SK-N-SH (cell line): ENCODE measurements around the gene NUTM2A. TPM values are rescaled to one million over a fixed set of nuclear protein-coding genes. Genes with fewer than 3 reads are reported as not detected.
"Not testable (repeated sequence)": the region's sequence is repeated elsewhere in the genome, so short reads cannot be mapped to it uniquely, and the experiment has no call there.

ENCODE experiments used
- CTCF ChIA-PET: fragments of 300-600, 350-600 bp; formaldehyde crosslinking; extraction: SDS; loops from one replicate; lab custom pipeline; 2021; lab: Yijun Ruan, JAX
- POLR2A ChIA-PET: fragments of 350-600 bp; sonication (Branson Sonifier 250); formaldehyde crosslinking; extraction: SDS; loops from one replicate; lab custom pipeline; 2020; ENCODE audit warnings: antibody characterized with exemption, inconsistent platforms; lab: Yijun Ruan, JAX
- DNase-seq: peaks from one replicate; pipeline ENCODE4 v3.0.0; 2012
- H2AFZ ChIP-seq: fragments of 200-600 bp; sonication (generic); 2 replicates; pipeline ENCODE4 v1.8.1; 2016; ENCODE audit warnings: antibody characterized with exemption, mild to moderate bottlenecking, low read depth
- H3F3A ChIP-seq: fragments of 200-600 bp; sonication (generic); replicated peaks from 2 replicates; pipeline ENCODE3; 2016; ENCODE audit warnings: antibody characterized with exemption, mild to moderate bottlenecking; ENCODE audit not compliant: insufficient read depth
- H3K27ac ChIP-seq, 2 experiments: fragments of 200-500 bp in 1 of 2; fragments of 200-600 bp in 1 of 2; sonication (Bioruptor generic) in 1 of 2; sonication (generic), shearing (Covaris generic) in 1 of 2; 2 replicates each; pipeline versions ENCODE4 v1.5.1 to v1.6.1; 2014 to 2016; ENCODE audit warnings: low read depth in 2 of 2, inconsistent platforms in 1 of 2, low read length in 1 of 2, mild to moderate bottlenecking in 1 of 2, mixed read lengths in 1 of 2
- H3K27me3 ChIP-seq: fragments of 200-600 bp; sonication (generic), shearing (Covaris generic); 2 replicates; pipeline ENCODE4 v1.6.1; 2016; ENCODE audit warnings: mixed run types; ENCODE audit not compliant: insufficient read depth
- H3K36me3 ChIP-seq, 2 experiments: fragments of 200-500 bp in 1 of 2; fragments of 200-600 bp in 1 of 2; sonication (Bioruptor generic) in 1 of 2; sonication (generic) in 1 of 2; replicated peaks in 1 of 2; 2 replicates each; pipeline versions ENCODE3 to v1.5.1; 2014 to 2016; ENCODE audit warnings: low read length in 1 of 2, mild to moderate bottlenecking in 1 of 2; ENCODE audit not compliant: insufficient read depth in 2 of 2, control insufficient read depth in 1 of 2
- H3K4me1 ChIP-seq, 2 experiments: fragments of 200-500 bp in 1 of 2; fragments of 200-600 bp in 1 of 2; sonication (Bioruptor generic) in 1 of 2; sonication (generic), shearing (Covaris generic) in 1 of 2; 2 replicates each; pipeline versions ENCODE4 v1.5.1 to v1.6.1; 2014 to 2016; ENCODE audit warnings: low read depth in 1 of 2, low read length in 1 of 2, mixed run types in 1 of 2; ENCODE audit not compliant: insufficient read depth in 2 of 2, control insufficient read depth in 1 of 2
- H3K4me2 ChIP-seq: fragments of 200-600 bp; sonication (generic), shearing (Covaris generic); 2 replicates; pipeline ENCODE4 v1.6.1; 2017; ENCODE audit warnings: mixed run types
- H3K4me3 ChIP-seq, 2 experiments: fragments of 200-500 bp in 1 of 2; fragments of 200-600 bp in 1 of 2; sonication (Bioruptor generic) in 1 of 2; sonication (generic), shearing (Covaris generic) in 1 of 2; 2 replicates each; pipeline versions ENCODE4 v1.5.1 to v1.8.1; 2014 to 2016; ENCODE audit warnings: low read depth in 2 of 2, inconsistent platforms in 1 of 2, low read length in 1 of 2, mild to moderate bottlenecking in 1 of 2, mixed read lengths in 1 of 2, moderate library complexity in 1 of 2
- H3K79me2 ChIP-seq: fragments of 200-600 bp; sonication (generic); 2 replicates; pipeline ENCODE4 v1.8.1; 2017; ENCODE audit warnings: mild to moderate bottlenecking; ENCODE audit not compliant: insufficient read depth
- H3K9ac ChIP-seq: fragments of 200-600 bp; sonication (generic); 2 replicates; pipeline ENCODE4 v1.6.1; 2017; ENCODE audit warnings: mixed run types
- H3K9me2 ChIP-seq: fragments of 200-600 bp; sonication (generic); 2 replicates; pipeline ENCODE4 v1.6.1; 2017; ENCODE audit warnings: mixed run types
- H3K9me3 ChIP-seq: fragments of 200-600 bp; sonication (generic); 2 replicates; pipeline ENCODE4 v1.6.1; 2017; ENCODE audit warnings: mixed run types, mild to moderate bottlenecking, moderate library complexity
- H4K20me1 ChIP-seq: fragments of 200-600 bp; sonication (generic); 2 replicates; pipeline ENCODE4 v1.6.1; 2017; ENCODE audit warnings: mild to moderate bottlenecking, mixed run types; ENCODE audit not compliant: insufficient read depth
- WGBS: methylation state at CpG from one replicate; pipeline ENCODE4 v1.1.6; 2017; ENCODE audit warnings: low lambda C conversion rate; 5-methylcytosine and 5-hydroxymethylcytosine counted together
- polyA plus RNA-seq, 3 experiments: library from polyadenylated mRNA; depleted of rRNA; stranded (reverse); fragments of >200 nt; gene quantifications; 2 replicates each; pipeline ENCODE4 v1.2.3, GENCODE V29; 2012

NUTM2A gene
- polyA plus RNA-seq (2012; rRNA removed) = 0.38 and 0.42 TPM in 2 replicates
- polyA plus RNA-seq (2012; cell fraction: cytosol; rRNA removed) = 0.05 and 0.25 TPM in 2 replicates
- 0.48 and 0.72 TPM in 2 replicates for polyA plus RNA-seq (2012; cell fraction: nucleus; rRNA removed)

DNA sequence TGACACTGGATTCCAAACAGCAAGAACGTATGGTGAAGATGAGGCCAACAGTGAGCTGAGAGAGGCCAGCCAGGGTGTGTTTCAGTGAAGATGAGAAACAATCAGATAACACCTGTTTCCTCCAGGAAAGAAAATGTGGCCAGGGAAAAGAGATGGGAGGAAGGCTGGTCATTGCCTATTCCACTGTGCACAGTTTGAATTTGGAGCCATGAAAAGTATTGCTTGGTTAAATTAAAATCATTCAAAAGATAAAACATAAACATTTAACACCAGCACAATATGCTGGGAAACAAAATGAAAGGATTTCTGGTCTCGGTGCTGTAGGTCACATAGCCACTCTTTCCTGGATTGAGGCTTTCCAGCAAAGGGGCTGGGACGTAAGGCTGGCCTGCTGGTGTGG, at the start of gene NUTM2A:
Gene NUTM2A, plus strand, starts transcription at position 301 of the 400 bp plus-strand sequence. CDS start 383 bp downstream, outside the sequence.
- H3K4me3 ChIP-seq, H3F3A ChIP-seq, POLR2A ChIA-PET, H3K4me1 ChIP-seq, DNase-seq, H2AFZ ChIP-seq, H3K79me2 ChIP-seq, H3K9ac ChIP-seq, H4K20me1 ChIP-seq, H3K4me2 ChIP-seq, H3K9me3 ChIP-seq, H3K9me2 ChIP-seq, H3K27ac ChIP-seq, CTCF ChIA-PET, H3K27me3 ChIP-seq, H3K36me3 ChIP-seq: not testable (repeated sequence)
- no CpG with 5 or more reads among the region's 3 CpGs for WGBS

GRCh38 chr10:87177587-87177986, 47.7 kb upstream of the NUTM2A start:
- H3K4me1 ChIP-seq, H4K20me1 ChIP-seq, H2AFZ ChIP-seq, DNase-seq, POLR2A ChIA-PET, H3F3A ChIP-seq, H3K4me3 ChIP-seq, H3K79me2 ChIP-seq, H3K9me2 ChIP-seq, H3K4me2 ChIP-seq, H3K9ac ChIP-seq, H3K9me3 ChIP-seq, H3K27ac ChIP-seq, CTCF ChIA-PET, H3K27me3 ChIP-seq: not testable (repeated sequence)
- WGBS = 100% methylated on average over 1 of the region's 3 CpGs
- H3K36me3 ChIP-seq = peaks cover 0 to 14% of the 10 kb centered on the region in 2 experiments

- H3K27me3 ChIP-seq, H3K27ac ChIP-seq, CTCF ChIA-PET, H3K4me1 ChIP-seq, H4K20me1 ChIP-seq, DNase-seq, H3K4me2 ChIP-seq, H3K9ac ChIP-seq, H3K79me2 ChIP-seq, H3K9me2 ChIP-seq, H2AFZ ChIP-seq, H3F3A ChIP-seq, H3K4me3 ChIP-seq, H3K9me3 ChIP-seq, POLR2A ChIA-PET: not testable (repeated sequence)
- H3K36me3 ChIP-seq = peaks cover 11 to 24% of the 10 kb centered on the region in 2 experiments
- WGBS = 95% methylated on average over 6 of the region's 6 CpGs
These were observed 40.8 kb upstream of the NUTM2A start for GRCh38 chr10:87184421-87184820.

- H3K9ac ChIP-seq, H3K4me1 ChIP-seq, H4K20me1 ChIP-seq, H3K79me2 ChIP-seq, H3K27ac ChIP-seq, H3K9me3 ChIP-seq, H2AFZ ChIP-seq, CTCF ChIA-PET, POLR2A ChIA-PET, H3K4me3 ChIP-seq, DNase-seq, H3F3A ChIP-seq, H3K9me2 ChIP-seq, H3K4me2 ChIP-seq, H3K27me3 ChIP-seq: not testable (repeated sequence)
- 100% methylated on average over 4 of the region's 4 CpGs for WGBS
- peaks cover 11 to 21% of the 10 kb centered on the region in 2 experiments for H3K36me3 ChIP-seq
These were observed 39.2 kb upstream of the NUTM2A start for GRCh38 chr10:87186016-87186415.

DNA sequence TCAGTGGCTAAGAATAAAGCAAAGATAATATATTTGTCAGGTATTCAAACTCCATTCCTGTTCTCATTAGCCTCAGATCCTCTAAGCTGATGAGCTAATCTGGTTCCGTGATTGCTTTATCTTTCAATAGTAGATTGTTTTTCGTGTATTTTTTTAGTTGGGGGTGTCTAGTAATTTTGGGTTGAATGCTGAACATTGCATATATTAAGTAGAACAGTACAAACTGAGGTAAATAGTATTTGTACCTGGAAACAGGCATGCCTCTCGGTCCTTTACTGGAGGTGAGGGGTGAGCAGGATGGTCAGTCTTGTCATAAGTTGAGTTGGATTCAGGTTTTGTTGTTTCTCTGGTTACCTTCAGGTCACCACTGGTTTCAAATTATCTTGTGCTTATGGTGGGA, 37.7 kb upstream of the NUTM2A start:
- peaks cover 11 to 17% of the 10 kb centered on the region in 2 experiments for H3K36me3 ChIP-seq
- H3K4me1 ChIP-seq, H3K9me2 ChIP-seq, H4K20me1 ChIP-seq, CTCF ChIA-PET, DNase-seq, POLR2A ChIA-PET, H3F3A ChIP-seq, H3K9ac ChIP-seq, H3K4me3 ChIP-seq, H3K27ac ChIP-seq, H3K4me2 ChIP-seq, H3K27me3 ChIP-seq, H3K79me2 ChIP-seq, H2AFZ ChIP-seq, H3K9me3 ChIP-seq: not testable (repeated sequence)
- WGBS = 96% methylated on average over 3 of the region's 3 CpGs

DNA sequence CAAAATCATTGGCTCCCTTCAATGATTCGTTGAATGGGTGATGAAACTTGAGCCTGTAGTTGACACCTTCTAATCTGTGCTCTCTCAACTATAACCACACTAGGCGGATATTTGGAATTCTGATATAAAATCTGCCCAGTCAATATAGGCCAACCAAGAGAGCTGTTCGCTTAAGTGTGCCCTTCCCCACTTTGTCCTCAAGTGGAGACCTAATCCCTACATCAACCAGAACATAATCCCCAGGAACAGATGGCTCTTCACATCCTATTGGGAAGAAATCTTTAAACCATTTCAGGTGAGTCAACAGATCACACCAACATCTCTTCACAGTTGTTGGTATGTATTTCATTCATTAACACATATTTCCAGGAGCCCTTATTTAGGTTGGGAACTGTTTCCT, 33.4 kb upstream of the NUTM2A start:
- H3K4me1 ChIP-seq, H3K27ac ChIP-seq, H3K9me3 ChIP-seq, CTCF ChIA-PET, H3F3A ChIP-seq, POLR2A ChIA-PET, H3K9me2 ChIP-seq, H3K79me2 ChIP-seq, DNase-seq, H4K20me1 ChIP-seq, H3K4me3 ChIP-seq, H2AFZ ChIP-seq, H3K27me3 ChIP-seq, H3K4me2 ChIP-seq, H3K9ac ChIP-seq: not testable (repeated sequence)
- peaks cover 10 to 17% of the 10 kb centered on the region in 2 experiments for H3K36me3 ChIP-seq
- WGBS = 94% methylated on average over 3 of the region's 3 CpGs
